Measurements from ENCODE around the gene RFPL3. TPM values are rescaled to one million over a fixed set of nuclear protein-coding genes. Genes with fewer than 3 reads are reported as not detected.

The RFPL3 gene
- total RNA-seq, 3 donors from 2014 or later = not detected

DNA sequence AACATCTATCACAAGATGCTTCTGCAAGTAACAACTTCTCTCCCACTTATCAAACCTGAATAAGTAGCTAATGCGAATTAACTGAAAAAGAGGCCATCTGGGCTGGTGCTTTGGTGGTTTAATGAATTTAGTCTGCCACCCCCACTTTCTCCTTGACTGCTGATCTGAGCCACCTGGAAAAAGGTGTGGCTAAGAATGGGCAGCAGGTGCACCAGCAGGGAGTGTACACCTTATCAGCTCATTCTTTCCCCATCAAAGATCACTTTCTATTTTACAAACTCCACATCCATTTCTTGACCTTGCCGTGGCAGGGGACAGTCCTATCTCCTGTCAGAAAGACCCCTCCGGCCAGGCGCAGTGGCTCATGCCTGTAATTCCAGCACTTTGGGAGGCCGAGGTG, 6.5 kb downstream of the RFPL3 start:
- no peaks in the 10 kb centered on the region for H3K9me3 ChIP-seq
- no peaks in the 10 kb centered on the region for H3K36me3 ChIP-seq (ENCODE audit: low read depth)
- H3K4me3 ChIP-seq = no peak overlapping the region
- intact Hi-C loops (cut with DNase I, micrococcal nuclease) = no loop called here
- DNase-seq (no peak), ATAC-seq (peak; percentile 87)
- TF ChIP-seq, protein P1, sequence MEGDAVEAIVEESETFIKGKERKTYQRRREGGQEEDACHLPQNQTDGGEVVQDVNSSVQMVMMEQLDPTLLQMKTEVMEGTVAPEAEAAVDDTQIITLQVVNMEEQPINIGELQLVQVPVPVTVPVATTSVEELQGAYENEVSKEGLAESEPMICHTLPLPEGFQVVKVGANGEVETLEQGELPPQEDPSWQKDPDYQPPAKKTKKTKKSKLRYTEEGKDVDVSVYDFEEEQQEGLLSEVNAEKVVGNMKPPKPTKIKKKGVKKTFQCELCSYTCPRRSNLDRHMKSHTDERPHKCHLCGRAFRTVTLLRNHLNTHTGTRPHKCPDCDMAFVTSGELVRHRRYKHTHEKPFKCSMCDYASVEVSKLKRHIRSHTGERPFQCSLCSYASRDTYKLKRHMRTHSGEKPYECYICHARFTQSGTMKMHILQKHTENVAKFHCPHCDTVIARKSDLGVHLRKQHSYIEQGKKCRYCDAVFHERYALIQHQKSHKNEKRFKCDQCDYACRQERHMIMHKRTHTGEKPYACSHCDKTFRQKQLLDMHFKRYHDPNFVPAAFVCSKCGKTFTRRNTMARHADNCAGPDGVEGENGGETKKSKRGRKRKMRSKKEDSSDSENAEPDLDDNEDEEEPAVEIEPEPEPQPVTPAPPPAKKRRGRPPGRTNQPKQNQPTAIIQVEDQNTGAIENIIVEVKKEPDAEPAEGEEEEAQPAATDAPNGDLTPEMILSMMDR (IDR thresholded peaks at IDR 0.05) = no peak
- no peaks in the 10 kb centered on the region for H3K4me1 ChIP-seq (ENCODE audit: low read depth)

DNA sequence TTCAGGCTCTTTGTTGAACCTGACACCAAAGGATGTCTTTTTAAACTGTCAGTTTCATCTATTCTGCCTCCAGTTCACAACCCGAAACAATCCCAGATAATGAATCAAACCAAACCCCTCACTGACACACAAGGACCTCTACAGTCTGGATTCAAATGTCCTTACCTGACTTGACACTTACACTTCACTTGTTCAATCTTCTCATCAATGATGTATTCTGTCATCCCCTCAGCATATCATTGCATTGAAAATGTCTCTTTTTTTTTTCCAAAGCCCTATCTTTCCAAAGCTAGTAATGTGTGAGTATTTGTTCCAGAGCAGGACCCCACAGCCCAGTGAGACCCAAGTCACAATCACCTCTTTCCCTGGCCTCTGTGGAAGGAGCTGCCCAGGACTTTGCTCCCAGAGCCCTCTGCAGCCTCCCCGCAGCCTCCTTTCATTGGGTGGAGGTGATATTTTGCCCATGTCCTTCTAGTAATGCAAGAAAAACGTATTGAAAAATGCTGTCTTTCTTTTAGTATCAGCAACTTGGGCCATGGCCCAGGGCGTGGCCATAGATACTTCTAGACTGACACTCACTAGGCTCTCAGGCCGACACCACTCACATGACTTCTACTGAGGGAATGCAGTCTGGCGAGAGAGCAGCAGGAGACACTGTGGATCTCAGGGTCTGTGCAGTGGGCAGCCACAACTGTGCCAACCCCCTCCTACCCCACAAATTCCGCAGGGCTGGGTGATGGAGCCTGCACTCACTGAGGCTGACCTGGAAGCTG, 18.2 kb downstream of the RFPL3 start:
- no peak for ATAC-seq

GRCh38 chr22:32376681-32377080, 19.0 kb downstream of the RFPL3 start:
- DNase-seq = no peak
- Histone ChIP-seq H3K4me3 (no peak overlapping the region), H3K36me3 (ENCODE audit: low read depth) (no peaks in the 10 kb centered on the region), H3K4me1 (ENCODE audit: low read depth) (no peaks in the 10 kb centered on the region), H3K9me3 (no peaks in the 10 kb centered on the region)
- intact Hi-C loops (cut with DNase I, micrococcal nuclease) = no loop called here
- ATAC-seq = no peak
- TF ChIP-seq, protein P1 (IDR thresholded peaks at IDR 0.05) = no peak

More for the DNA sequence above, 18.2 kb downstream of the RFPL3 start:
- Histone ChIP-seq H3K4me3 (no peak overlapping the region), H3K36me3 (ENCODE audit: low read depth) (no peaks in the 10 kb centered on the region), H3K4me1 (ENCODE audit: low read depth) (no peaks in the 10 kb centered on the region), H3K9me3 (no peaks in the 10 kb centered on the region)
- no peak for DNase-seq
- TF ChIP-seq, protein P1 (IDR thresholded peaks at IDR 0.05) = no peak
- intact Hi-C loops (cut with DNase I, micrococcal nuclease) = no loop called here

DNA sequence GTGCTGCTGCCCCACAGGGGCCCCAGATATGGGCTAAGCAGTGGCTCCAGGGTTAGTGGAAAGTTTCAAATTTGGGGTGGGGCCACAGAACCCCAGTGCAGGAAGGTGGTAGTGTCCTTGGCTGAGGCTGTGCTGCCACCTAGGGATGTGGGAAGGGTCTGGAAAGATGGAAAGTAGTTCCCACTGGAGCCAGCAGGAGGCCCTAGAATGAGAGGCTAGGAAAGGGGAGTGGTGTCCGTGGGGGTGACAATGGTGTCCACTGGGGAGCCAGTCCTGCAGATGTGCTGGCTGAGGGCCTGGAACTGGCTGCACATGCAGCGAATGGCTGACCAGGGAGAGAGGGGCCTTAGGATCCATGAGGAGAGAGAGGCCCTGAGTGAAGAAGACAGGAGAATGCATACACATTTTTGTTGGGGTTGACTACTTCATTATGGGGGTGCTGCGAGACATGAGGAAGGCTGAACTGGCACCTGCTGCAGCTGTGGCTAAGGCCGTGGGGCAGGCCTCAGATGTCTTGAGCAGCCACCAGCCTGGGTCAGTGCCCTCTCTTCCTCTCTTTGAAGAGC, 21.1 kb downstream of the RFPL3 start:
- peak in 2 of 3 donors; percentile 39 to 46 for DNase-seq
- no peaks in the 10 kb centered on the region for H3K36me3 ChIP-seq (ENCODE audit: low read depth)
- intact Hi-C loops (cut with DNase I, micrococcal nuclease) = no loop called here
- H3K4me1 ChIP-seq (ENCODE audit: low read depth) = no peaks in the 10 kb centered on the region
- H3K4me3 ChIP-seq = no peak overlapping the region
- H3K9me3 ChIP-seq = no peaks in the 10 kb centered on the region
- TF ChIP-seq, protein P1 (IDR thresholded peaks at IDR 0.05) = no peak
- ATAC-seq = peak; percentile 83

DNA sequence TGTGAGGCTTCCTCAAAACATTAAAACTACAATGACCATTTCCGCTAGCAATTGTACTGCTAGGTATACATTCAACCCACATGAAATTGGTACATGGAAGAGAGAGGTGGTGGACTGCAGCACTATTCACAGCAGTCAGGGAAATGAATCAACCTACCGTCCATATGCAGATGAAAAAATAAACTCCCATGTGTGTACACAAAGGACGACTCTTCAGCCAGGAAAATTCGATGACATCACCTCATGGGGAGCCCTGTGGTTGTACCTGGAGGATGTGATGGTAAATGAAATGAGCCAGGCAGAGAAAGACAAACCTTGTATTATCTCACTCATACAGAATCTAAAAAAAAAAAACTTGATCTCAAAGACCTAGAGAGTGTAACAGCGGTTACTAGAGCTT, 23.3 kb downstream of the RFPL3 start:
- intact Hi-C loops (cut with DNase I, micrococcal nuclease) = no loop called here
- ATAC-seq = no peak
- no peaks in the 10 kb centered on the region for H3K9me3 ChIP-seq
- H3K4me1 ChIP-seq (ENCODE audit: low read depth) = no peaks in the 10 kb centered on the region
- H3K36me3 ChIP-seq (ENCODE audit: low read depth) = no peaks in the 10 kb centered on the region
- no peak for DNase-seq
- TF ChIP-seq, protein P1 (IDR thresholded peaks at IDR 0.05) = no peak
- no peak overlapping the region for H3K4me3 ChIP-seq
